GM19452 (cell line): ENCODE measurements around the gene CD37.
"Not testable (repeated sequence)": the region's sequence is repeated elsewhere in the genome, so short reads cannot be mapped to it uniquely, and the experiment has no call there.

Experiments
- ATAC-seq: cut with Tn5 transposase; IDR thresholded peaks from one replicate; pipeline ENCODE4 v1.9.1; 2021; ENCODE audit not compliant: unreplicated experiment

CD37 gene

DNA sequence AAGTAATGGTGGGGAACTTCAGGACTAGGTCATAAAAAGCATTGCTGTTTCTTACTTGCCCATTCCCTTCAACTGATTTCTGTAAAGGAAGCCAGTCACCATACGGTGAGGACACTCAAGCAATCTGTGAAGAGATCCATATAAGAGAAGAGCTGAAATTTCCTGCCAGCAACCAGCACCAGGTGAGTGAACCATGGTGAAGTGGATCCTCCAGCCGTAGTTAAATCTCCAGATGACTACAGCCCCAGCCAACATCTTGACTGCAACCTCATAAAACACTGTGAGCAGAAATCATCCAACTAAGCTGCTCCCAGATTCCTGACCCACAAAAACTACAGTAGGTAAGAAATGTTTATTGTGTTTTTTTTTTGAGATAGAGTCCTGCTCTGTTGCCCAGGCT is 6.5 kb upstream of the CD37 start:
- ATAC-seq, result no peak

DNA sequence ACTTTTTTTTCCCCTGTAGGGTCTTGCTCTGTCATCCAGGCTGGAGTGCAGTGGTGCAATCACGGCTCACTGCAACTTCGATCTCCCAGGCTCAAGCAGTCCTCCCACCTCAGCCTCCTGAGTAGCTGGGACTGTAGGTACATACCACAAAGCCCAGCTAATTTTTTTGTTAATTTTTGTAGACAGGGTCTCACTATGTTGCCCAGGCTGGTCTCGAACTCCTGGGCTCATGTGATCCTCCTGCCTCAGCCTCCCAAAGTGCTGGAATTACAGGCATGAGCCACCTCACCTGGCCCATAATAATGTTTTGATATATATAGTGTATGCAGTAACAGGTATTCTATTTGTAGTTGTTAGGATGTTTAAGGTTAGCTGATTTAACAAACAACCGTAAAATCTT is 4.0 kb upstream of the CD37 start:
- ATAC-seq, result not testable (repeated sequence)

DNA sequence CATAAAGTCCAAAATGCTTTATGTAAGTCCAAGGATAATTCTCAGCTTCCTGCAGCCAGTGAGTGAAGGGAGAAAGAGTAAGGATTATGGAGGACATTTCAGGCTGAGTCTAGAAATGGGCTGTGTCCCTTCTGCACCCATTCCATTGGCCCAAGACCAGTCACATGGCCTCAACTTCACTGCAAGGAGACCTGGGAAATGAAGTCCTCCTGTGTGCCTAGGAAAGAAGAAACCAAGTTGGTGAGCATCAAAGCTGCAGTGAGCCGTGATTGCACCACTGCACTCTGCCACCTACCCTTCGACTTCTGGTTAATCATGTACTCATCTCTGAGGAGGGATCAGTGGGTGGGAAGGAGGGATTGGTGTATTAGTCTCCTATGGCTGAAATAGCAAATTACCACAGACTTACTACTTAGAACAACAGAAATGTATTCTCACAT is 3.6 kb upstream of the CD37 start:
- ATAC-seq, result peak; percentile 42

DNA sequence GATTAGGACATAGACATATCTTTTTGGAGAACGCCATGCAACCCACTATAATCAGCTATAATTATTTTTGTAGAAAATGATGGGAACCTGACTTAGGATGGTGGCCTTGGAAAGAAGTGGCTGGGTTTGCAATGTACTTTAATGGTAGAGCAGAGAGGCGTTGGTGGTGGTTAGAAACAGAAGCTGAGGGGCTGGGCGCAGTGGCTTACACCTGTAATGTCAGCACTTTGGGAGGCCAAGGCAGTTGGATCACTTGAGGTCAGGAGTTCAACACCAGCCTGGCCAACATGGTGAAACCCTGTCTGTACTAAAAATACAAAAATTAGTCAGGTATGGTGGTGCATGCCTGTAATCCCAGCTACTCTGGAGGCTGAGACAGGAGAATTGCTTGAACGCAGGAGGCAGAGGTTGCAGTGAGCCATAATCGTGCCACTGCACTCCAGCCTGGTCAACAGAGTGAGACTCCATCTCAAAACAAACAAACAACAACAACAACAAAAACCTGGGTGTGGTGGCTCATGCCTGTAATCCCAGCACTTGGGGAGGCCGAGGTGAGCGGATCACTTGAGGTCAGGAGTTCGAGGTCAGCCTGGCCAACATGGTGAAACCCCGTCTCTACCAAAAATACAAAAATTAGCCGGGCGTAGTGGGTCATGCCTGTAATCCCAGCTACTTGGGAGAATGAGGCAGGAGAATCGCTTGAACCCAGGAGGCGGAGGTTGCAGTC is 2.4 kb upstream of the CD37 start:
- not testable (repeated sequence) for ATAC-seq

DNA sequence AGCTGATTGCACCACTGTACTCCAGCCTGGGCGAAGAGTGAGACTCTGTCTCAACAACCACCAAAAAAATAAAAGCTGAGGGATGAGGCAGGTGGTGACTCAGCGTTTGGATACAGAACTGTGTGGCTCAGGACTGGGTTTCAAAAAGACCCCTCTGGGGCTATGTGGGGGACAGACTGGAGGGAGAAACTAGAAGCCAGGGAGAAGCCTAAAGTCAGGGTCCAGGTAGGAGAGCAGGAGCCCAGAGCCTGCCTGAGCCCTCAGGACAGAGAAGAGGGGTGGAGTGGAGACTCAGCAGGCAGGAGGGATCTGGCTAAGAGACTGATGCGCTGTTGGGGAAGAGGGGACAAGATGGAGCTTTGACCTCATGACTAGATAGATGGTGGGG is 1.8 kb upstream of the CD37 start:
- no peak for ATAC-seq

DNA sequence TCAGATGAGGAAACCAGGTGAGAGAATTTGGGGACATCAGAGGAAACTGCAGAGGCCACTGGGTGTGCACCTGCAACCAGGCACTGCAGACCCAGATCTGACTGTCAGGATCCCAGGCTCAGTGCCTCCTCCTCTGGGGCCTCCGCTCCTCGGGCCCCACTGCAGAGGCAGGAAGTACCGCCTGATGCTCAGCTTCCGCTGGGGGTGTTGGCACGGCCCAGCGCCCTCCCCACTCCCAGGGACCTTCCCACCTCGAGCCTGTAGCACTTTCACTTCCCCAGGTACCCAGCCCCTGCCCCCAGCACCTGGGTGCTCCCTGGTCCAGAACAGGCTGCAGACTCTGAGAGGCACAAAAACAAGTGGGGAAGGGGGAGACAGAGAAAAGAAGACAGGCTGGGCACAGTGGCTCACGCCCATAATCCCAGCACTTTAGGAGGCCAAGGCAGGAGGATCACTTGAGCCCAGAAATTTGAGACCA is 1.4 kb upstream of the CD37 start:
- ATAC-seq, result peak; percentile 45

DNA sequence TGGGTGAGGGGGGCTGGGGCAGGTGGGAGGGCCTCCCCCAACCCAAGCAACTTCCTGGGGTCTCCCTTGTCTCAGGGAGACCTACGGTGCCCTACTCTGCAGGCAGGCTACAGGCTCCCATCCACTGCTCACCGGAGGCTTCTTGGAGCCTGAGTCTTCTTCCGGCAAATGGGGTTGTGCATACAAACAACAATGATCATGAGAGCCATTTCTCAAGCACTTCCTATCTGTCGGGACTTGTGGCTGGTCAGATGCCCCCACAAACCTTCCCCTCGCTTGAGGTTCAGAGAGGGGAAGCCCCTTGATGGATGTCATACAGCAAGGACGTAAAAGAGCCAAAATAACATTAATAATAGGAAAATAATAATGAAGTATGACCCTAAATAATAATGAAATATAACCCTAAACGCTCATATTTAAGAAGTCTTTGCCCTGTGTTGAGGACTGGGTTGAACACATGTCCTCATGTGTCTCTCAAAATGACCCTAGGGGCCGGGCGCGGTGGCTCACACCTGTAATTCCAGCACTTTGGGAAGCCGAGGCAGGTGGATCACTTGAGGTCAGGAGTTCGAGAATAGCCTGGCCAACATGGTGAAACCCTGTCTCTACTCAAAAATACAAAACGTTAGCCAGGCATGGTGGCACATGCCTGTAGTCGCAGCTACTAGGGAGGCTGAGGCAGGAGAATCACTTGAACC is 727 bp downstream of the CD37 start:
- ATAC-seq, result no peak

DNA sequence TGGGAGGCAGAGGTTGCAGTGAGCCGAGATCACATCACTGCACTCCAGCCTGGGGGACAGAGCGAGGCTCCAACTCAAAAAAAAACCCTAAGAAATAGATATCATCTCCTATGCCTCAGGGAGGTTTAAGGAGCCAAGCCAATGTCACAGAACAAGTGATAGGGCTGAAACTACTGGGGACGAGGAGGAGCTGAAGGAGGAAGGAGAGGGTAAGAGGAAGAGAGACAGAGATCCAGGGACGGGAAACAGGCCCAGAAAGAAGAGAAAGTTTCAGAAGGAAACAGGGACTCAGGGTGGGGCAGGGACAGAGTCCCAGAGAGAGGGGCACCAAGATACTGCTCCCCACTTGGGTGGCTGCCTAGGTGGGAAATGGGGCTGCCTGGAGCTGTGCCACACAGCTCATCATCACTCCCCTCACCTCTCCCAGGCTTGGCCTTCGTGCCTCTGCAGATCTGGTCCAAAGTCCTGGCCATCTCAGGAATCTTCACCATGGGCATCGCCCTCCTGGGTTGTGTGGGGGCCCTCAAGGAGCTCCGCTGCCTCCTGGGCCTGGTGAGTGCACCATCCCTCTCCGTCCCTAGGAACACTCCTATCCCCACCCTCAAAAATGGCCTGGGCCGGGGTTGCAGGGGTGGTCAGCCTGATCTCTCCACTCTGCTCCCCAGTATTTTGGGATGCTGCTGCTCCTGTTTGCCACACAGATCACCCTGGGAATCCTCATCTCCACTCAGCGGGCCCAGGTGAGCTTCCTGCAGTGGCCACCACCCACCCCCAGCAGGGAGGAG is 1.5 kb downstream of the CD37 start:
- no peak for ATAC-seq

DNA sequence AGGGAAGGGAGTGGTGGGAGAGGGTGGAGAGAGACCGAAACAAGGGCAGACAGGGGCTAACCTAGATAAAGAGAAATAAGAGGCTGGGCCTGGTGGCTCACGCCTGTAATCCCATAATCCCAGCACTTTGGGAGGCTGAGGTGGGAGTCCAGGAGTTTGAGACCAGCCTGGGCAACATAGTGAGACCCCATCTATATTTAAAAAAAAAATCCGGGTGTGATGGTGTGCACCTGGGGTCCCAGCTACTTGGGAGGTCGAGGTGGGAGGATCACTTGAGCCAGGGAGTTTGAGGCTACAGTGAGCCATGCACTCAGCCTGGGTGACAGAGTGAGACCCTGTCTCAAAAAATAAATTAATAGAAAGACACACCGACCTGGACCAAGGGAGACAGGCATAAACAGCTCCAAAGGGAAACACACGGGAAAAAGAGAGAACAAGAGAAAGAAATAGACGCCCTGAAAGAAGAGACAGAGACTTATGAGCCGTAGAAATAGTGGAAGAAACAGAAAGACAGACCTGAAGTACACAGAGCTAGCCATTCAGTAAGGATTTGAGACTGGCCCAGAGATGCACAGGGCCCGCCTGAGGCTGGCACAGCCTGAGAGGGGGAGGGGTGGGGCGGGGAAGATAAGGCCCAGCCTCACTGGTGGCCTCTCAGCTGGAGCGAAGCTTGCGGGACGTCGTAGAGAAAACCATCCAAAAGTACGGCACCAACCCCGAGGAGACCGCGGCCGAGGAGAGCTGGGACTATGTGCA is 2.2 kb downstream of the CD37 start:
- no peak for ATAC-seq

DNA sequence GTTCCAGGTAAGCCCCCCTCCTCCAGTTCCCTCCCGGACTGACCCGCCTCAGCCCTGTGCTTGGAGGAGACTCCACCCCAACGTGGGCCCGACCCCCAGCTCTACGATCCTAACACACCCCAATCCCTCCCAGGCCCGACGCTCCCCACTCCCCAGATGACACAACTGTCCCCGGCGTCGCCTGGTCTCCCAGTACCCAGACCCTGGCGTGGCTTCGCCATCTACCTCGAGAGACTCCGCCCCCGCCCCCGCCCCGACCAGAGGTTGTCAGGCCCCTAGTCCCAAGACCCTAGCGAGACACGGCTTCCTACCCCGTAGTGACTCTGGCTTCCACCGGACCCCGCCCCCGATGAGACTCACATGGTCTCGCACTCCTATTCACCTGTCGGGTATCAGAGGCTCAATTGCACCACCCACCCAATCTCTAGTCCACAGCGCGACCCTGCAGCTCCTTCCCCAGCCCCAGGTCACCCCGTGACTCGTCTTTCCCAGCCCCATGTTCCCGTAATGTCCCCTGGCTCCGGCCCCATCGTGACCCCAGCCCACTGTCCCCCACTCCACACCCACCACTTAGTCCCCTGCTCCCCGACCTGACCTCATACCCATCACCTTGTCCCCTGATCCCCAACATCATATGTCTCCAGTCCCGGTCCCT is 2.9 kb downstream of the CD37 start:
- no peak for ATAC-seq

DNA sequence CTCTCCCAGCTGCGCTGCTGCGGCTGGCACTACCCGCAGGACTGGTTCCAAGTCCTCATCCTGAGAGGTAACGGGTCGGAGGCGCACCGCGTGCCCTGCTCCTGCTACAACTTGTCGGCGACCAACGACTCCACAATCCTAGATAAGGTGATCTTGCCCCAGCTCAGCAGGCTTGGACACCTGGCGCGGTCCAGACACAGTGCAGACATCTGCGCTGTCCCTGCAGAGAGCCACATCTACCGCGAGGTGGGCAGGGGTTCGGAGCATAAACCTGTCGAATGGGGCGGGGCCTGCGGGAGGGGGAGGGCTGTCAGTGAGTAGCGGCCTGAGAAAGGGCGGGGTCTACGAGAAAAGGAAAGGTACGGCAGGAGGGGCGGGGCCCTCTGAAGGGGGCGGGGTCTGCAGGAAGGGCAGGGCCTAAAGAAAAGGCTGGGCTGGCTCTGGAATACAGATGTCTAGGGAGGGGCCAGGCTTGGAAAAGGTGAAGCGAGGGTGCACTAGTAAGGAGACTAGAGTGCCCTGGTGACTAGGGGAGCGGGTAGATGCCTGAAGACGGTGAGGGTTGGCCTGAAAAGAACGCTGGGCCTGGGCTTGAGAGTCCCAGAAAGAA is 3.6 kb downstream of the CD37 start:
- ATAC-seq, result no peak

DNA sequence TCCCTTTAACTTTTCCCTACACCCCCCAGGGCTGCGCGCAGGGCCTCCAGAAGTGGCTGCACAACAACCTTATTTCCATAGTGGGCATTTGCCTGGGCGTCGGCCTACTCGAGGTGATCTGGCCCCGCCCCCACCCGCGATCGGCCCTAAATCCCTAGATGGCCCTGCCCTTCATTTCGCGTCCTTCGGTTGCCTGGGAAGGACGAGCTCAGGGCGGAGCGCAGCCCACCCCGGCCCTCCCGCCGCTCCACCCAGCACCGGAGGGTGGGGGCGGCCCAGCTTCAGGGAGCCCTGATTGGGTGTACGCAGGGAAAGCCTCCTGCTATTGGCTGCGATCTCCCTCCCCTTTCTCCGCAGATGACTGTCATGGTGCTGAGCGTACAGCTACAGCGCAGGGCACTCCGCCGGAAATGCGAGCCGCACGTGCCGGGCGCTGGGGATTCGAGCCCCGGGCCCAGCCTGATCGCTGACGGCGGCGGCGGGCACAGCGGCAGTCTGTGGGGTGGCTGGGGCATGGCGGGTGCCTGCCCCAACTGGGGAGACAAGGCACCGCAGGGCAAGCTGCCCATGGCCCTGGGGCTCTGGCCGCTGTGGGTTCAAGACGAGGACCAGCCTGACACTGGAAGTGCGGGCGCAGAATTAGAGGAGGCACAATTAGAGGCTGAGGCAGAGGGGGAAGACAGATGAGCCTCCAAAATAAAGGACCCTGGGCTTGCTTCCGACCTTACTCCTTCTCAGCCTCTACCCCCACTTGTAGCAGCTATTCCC is 4.3 kb downstream of the CD37 start:
- ATAC-seq, result no peak

DNA sequence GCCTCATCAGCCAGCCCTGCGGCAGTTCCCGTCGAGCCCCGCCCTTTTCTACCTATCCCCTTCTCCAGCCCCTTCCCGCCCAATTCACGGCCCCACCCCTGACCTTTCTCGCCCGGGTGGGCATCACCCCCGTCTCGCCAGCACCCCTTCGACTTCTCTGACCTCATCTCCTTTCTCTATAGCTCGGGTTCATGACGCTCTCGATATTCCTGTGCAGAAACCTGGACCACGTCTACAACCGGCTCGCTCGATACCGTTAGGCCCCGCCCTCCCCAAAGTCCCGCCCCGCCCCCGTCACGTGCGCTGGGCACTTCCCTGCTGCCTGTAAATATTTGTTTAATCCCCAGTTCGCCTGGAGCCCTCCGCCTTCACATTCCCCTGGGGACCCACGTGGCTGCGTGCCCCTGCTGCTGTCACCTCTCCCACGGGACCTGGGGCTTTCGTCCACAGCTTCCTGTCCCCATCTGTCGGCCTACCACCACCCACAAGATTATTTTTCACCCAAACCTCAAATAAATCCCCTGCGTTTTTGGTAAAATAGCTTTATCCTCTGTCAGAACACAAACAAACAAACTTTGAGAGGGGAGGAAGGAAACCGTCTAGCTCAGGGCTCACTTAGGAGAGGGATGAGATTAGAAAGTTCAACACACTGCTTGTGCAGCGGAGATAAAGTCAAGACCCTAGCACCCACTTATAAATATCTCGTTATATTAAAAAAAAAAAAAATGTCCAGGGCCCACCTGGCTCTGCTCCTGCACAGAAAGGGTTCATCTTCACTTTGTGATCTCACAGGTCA is 5.1 kb downstream of the CD37 start:
- peak; percentile 61 for ATAC-seq

DNA sequence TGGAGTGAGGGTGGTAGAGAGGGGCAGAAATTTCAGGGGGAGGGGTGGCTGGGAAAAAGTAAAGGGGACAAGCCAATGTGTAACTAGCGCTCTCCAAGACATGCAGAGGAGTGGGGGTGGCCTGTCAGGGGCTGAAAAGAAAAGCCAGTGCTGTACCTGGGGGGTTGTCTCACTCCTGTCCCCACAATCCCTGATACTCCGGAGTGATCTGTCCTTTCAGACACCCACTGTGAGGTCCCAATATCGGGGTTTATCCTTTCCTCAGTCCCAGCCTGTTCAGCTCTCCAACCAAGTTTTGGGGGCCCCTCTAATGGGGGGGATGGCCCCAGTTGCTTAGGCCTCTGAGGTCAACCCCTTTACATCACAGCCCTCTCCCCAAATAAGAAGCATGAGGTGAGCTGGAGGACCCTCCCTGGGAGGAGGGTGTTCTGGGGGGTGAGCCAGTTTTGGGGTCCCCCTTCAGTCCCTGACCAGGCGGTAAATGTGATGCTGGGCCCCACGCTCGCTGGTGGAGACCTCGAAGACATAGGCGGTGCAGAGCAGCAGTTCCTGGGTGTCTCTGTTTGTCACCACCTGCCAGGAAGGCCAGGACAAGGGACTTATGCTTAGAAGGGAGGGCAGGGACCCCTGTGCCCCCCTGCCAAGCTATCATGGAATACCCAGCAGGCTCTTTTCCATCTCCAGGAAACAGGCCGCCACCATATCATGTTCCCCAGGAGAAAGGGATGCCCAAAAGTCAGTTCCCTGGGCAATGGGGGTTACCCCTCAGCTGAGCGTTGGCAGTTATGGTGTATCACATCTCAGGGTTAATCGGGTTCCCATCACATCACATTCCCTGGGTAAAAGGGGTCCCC is 5.9 kb downstream of the CD37 start:
- ATAC-seq, result no peak

DNA sequence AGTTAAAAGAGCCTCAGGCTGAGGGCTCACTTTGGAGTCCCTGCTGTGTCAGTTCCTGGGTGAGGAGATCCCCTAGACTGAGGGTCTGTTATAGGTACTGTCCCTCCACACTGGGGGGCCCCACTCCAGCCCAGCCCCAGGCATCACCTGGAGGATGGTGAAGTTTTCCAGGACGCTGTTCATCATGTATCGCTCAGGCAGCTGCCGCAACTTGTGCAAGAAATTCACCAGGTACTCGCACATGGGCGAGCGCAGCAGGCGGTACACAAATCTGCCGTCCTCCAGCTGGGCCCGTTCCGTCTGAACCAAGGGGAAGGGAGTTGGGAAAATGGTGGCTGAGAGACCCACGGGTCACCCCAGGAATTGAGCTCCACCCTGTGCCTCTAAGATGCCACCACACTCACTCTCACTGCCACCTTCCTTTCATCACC is 7.1 kb downstream of the CD37 start:
- ATAC-seq, result no peak

DNA sequence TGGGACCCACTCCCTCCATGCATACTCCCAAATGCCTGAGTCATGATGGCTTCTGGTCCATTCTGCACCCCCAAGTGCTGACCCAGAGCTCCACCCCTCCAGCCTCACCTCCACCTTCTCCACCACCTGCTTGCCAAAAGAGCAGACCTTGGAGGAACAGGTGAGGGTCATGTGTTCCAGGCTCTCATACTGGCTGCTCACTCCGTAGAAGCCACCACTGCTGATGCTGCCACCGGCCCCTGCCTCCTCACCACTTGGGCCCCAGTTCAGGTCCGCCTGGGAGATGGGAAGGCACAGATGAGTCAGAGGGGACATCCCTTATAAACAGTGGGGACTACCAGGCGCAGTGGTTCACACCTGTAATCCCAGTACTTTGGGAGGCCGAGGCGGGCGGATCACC is 7.9 kb downstream of the CD37 start:
- no peak for ATAC-seq
